Heart left ventricle (tissue), 16 donors: ENCODE measurements around the gene SPNS3. TPM values are rescaled to one million over a fixed set of nuclear protein-coding genes. Genes with fewer than 3 reads are reported as not detected.

Source experiments
- ATAC-seq, 4 donors: fragments of 200-7000 bp; cut with Tn5 transposase; one replicate each; pipeline ENCODE4 v1.9.1; 2020 to 2022; ENCODE audit warnings: moderate library complexity in 4 of 4, mild to moderate bottlenecking in 3 of 4, moderate number of reproducible peaks in 1 of 4
- DNase-seq, 5 donors: peaks; one replicate each; pipeline ENCODE4 v3.0.0-alpha.2; 2020
- H3K27ac ChIP-seq, 12 donors: fragments of 200-600 bp; sonication (generic) in 4 of 12; one replicate each; pipeline versions ENCODE4 v1.5.0 to v1.8.0; 2016 to 2022; ENCODE audit warnings: mild to moderate bottlenecking in 2 of 12
- H3K27me3 ChIP-seq, 9 donors: fragments of 200-600 bp; sonication (generic) in 2 of 9; one replicate each; pipeline versions ENCODE4 v1.5.1 to v1.8.0; 2016 to 2022; ENCODE audit warnings: mild to moderate bottlenecking in 3 of 9
- H3K36me3 ChIP-seq, 9 donors: fragments of 200-600 bp; sonication (generic) in 2 of 9; one replicate each; pipeline versions ENCODE4 v1.5.0 to v1.8.0; 2018 to 2022; ENCODE audit warnings: mild to moderate bottlenecking in 2 of 9
- H3K4me1 ChIP-seq, 12 donors: fragments of 200-600 bp; sonication (generic) in 4 of 12; one replicate each; pipeline versions ENCODE4 v1.5.0 to v1.8.0; 2016 to 2022; ENCODE audit warnings: mild to moderate bottlenecking in 3 of 12
- H3K4me3 ChIP-seq, 12 donors: fragments of 200-600 bp; sonication (generic) in 4 of 12; one replicate each; pipeline versions ENCODE4 v1.5.0 to v1.8.0; 2017 to 2022; ENCODE audit warnings: mild to moderate bottlenecking in 9 of 12, moderate library complexity in 4 of 12
- H3K9me3 ChIP-seq, 12 donors: fragments of 200-600 bp; sonication (generic) in 4 of 12; one replicate each; pipeline versions ENCODE4 v1.5.0 to v1.8.0; 2016 to 2022; ENCODE audit warnings: mild to moderate bottlenecking in 1 of 12
- POLR2A ChIP-seq, 2 donors: fragments of 450-650 bp; IDR thresholded peaks; one replicate each; pipeline ENCODE4 v1.6.1; 2017; ENCODE audit warnings: antibody characterized with exemption in 2 of 2, mild to moderate bottlenecking in 2 of 2, moderate library complexity in 2 of 2
- WGBS, 4 donors: extraction: QIAGEN DNeasy Blood & Tissue Kit in 2 of 4; methylation state at CpG; one replicate each; pipeline versions ENCODE4 v1.1.5 to v1.1.7; 2013 to 2018; 5-methylcytosine and 5-hydroxymethylcytosine counted together
- intact Hi-C, 10 donors: fragments of 100-400 bp; cut with DNase I; formaldehyde crosslinking; loops; one replicate each; pipeline versions ENCODE4 v1.11.1 to v1.14.2; 2022
- polyA plus RNA-seq, 2 donors: library from polyadenylated mRNA; stranded (reverse); fragments of 200-250 nt; gene quantifications; one replicate each; pipeline ENCODE4 v1.2.3, GENCODE V29; 2013
- total RNA-seq, 9 donors: library from RNA; depleted of rRNA in 2 of 9; stranded (reverse); fragments of >200 nt in 2 of 9; fragmentation: NEBNext Ultra II Directional in 3 of 9; extraction: Animal tissue kit (Norgen Biotek cat#: 25700) in 3 of 9; gene quantifications; one replicate each; pipeline versions ENCODE4 v1.1.0 to v1.2.4, GENCODE V29; 2016 to 2023
- TF ChIP-seq, protein P1 (sequence below), 12 donors: fragments of 200-600 bp; sonication (generic) in 4 of 12; IDR thresholded peaks; one replicate each; pipeline versions ENCODE4 v1.5.0 to v1.8.0; 2018 to 2022; ENCODE audit warnings: antibody characterized with exemption in 12 of 12, mild to moderate bottlenecking in 5 of 12
- donor health status: ischemic (EF 13 %, LVEDD 7.1; RV severe dilation, severe dysfunction).
- donor health status: healthy with polysubstance abuse.
- donor health status: DM: no; HTN: yes; CAD: no.
- donor health status: DM: no; HTN: no; CAD: no.
- donor health status: ischemic (EF 25% LVEDD 6.9; RV normal size, moderate dysfunction).
- donor health status: ischemic (EF 25% LVEDD 5.7; RV mildly dilated, moderate dysfunction).
- donor health status: healthy.
- donor health status: DM: yes; HTN: yes; CAD: no.
- donor health status: ischemic (EF 35%, LVEDD 5.7; RV mildly dilated, moderate dysfunction).
- donor health status: nonischemic (EF 11% LVEDD 7.7; RV severe dilation, severe dysfunction).
- donor health status: DM: yes; HTN: yes; CAD: no.
- donor health status: PGD.
- donor health status: ischemic (EF 29% LVEDD 5.4; RV normal size, mild dysfunction).
- donor health status: nonischemic (EF 23%, LVEDD 6.1; RV moderate dilation, normal function).

Gene SPNS3
- total and polyA plus RNA-seq, 11 donors: 0.23 to 1.9 (median 1.1) TPM; not detected in 3

GRCh38 chr17:4502466-4503154 lies 68.9 kb downstream of the SPNS3 start:
- peaks cover 5 to 90% (median 44%) of the 10 kb centered on the region in 12 donors for H3K4me1 ChIP-seq
- DNase-seq: no peak
- no peak overlapping the region for H3K4me3 ChIP-seq
- H3K27me3 ChIP-seq: peaks cover 0 to 33% (median 0%) of the 10 kb centered on the region in 9 donors
- intact Hi-C loops: loop anchor here in 4 of 10 donors (5.0 to 10.0 kb wide), 3 partner anchors 35 to 80 kb away; no protein-coding TSS in a partner anchor
- WGBS, 4 donors: 56 to 59% (median 58%) methylated on average over 18 of the region's 18 CpGs
- no peak for ATAC-seq
- no peaks in the 10 kb centered on the region for H3K9me3 ChIP-seq
- peak overlapping the region in 1 of 12 donors; percentile 24 for H3K27ac ChIP-seq
- TF ChIP-seq POLR2A (IDR thresholded peaks at IDR 0.05): no peak
- TF ChIP-seq, protein P1, sequence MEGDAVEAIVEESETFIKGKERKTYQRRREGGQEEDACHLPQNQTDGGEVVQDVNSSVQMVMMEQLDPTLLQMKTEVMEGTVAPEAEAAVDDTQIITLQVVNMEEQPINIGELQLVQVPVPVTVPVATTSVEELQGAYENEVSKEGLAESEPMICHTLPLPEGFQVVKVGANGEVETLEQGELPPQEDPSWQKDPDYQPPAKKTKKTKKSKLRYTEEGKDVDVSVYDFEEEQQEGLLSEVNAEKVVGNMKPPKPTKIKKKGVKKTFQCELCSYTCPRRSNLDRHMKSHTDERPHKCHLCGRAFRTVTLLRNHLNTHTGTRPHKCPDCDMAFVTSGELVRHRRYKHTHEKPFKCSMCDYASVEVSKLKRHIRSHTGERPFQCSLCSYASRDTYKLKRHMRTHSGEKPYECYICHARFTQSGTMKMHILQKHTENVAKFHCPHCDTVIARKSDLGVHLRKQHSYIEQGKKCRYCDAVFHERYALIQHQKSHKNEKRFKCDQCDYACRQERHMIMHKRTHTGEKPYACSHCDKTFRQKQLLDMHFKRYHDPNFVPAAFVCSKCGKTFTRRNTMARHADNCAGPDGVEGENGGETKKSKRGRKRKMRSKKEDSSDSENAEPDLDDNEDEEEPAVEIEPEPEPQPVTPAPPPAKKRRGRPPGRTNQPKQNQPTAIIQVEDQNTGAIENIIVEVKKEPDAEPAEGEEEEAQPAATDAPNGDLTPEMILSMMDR (IDR thresholded peaks at IDR 0.05): no peak
- H3K36me3 ChIP-seq: no peaks in the 10 kb centered on the region

DNA sequence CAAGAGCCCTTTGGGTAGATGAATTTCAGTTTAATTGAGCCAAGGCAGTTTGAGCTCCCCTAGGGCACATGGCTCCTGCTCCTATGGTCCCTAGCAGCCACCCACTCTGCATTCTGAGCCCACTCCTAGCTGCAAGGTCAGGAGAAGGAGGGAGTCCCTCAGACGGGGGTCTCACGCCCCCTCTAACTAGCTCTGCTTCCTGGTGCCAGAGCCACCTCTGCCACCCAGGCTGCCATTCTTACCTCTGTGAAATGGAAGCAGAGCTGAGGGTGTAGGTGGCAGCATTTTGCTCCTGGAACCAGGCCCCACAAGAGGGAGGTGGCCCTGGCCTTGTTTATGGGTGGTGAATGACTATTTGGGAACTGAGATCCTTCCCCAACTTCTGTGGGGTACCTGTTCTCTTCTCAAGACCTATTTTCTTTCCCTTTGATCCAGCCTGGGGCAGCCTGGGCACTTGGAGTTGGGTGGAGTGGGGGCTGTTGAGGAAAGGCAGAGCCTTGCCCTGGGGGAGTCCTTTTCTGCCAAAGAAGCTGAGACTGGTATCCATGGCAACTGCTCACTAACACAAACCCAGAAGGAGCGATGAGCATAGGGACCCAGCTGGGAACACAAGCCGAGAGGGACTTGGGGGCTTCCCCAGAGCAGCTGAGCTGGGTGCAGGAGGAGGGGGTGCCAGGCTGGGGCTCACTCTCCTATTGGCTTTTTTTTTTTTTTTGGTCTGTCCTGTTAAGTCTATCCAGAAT lies 69.7 kb downstream of the SPNS3 start:
- Histone ChIP-seq H3K27me3 (peaks cover 0 to 27% (median 0%) of the 10 kb centered on the region in 9 donors), H3K9me3 (no peaks in the 10 kb centered on the region), H3K27ac (peak overlapping the region in 5 of 12 donors; percentile 22 to 60 (median 49)), H3K4me1 (peaks cover 5 to 89% (median 45%) of the 10 kb centered on the region in 12 donors), H3K36me3 (no peaks in the 10 kb centered on the region), H3K4me3 (no peak overlapping the region)
- TF ChIP-seq, protein P1 (IDR thresholded peaks at IDR 0.05): no peak
- no peak for TF ChIP-seq POLR2A (IDR thresholded peaks at IDR 0.05)
- intact Hi-C loops: loop anchor here in 4 of 10 donors (5.0 to 10.0 kb wide), 3 partner anchors 34 to 81 kb away; no protein-coding TSS in a partner anchor
- DNase-seq (no peak), ATAC-seq (no peak)
- WGBS, 4 donors: 69 to 88% (median 82%) methylated on average over 4 of the region's 4 CpGs

DNA sequence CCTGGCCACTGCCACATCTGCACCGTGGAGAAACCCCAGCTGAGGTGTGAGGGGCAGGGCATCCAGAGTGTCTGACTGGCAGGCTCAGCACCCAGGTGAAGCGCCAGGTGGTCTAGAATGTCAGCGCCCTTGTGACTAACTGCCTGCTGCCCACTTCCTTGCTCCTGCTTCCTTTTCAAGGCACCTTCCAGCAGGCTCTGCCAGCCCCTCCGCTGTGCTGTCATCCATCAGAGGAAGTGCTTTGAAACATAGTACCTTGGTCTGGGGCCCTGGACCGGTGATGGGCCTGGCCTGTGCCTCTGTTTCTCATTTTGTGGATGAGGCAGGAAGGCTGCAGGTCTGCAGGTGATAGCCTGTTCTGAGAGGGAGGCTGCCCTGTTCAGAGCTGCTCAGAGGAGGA lies 70.4 kb downstream of the SPNS3 start:
- ATAC-seq (no peak), DNase-seq (no peak)
- 62 to 75% (median 69%) methylated on average over 4 to 5 of the region's 5 CpGs for WGBS, 4 donors
- Histone ChIP-seq H3K27ac (peak overlapping the region in 7 of 12 donors; percentile 15 to 66 (median 46)), H3K4me1 (peaks cover 5 to 94% (median 49%) of the 10 kb centered on the region in 12 donors), H3K27me3 (peaks cover 0 to 25% (median 0%) of the 10 kb centered on the region in 9 donors), H3K9me3 (no peaks in the 10 kb centered on the region), H3K4me3 (no peak overlapping the region), H3K36me3 (no peaks in the 10 kb centered on the region)
- intact Hi-C loops: loop anchor here in 4 of 10 donors (5.0 to 10.0 kb wide), 3 partner anchors 33 to 82 kb away; no protein-coding TSS in a partner anchor
- TF ChIP-seq, protein P1 (IDR thresholded peaks at IDR 0.05): no peak
- no peak for TF ChIP-seq POLR2A (IDR thresholded peaks at IDR 0.05)

GRCh38 chr17:4505187-4505586 lies 71.4 kb downstream of the SPNS3 start:
- TF ChIP-seq, protein P1 (IDR thresholded peaks at IDR 0.05): no peak
- no peak for TF ChIP-seq POLR2A (IDR thresholded peaks at IDR 0.05)
- Histone ChIP-seq H3K27ac (peak overlapping the region; percentile 3 to 66 (median 25)), H3K36me3 (no peaks in the 10 kb centered on the region), H3K4me1 (peaks cover 5 to 94% (median 55%) of the 10 kb centered on the region in 12 donors), H3K27me3 (peaks cover 0 to 15% (median 0%) of the 10 kb centered on the region in 9 donors), H3K4me3 (no peak overlapping the region), H3K9me3 (no peaks in the 10 kb centered on the region)
- peak in 2 of 4 donors; percentile 17 to 33 for ATAC-seq
- intact Hi-C loops: loop anchor here in 3 of 10 donors (10.0 kb wide), 1 partner anchor 80 kb away; no protein-coding TSS in a partner anchor
- WGBS, 4 donors: 74 to 83% (median 80%) methylated on average over 4 to 5 of the region's 5 CpGs
- DNase-seq: no peak
